ENCODE measurements around the gene SGO2.

- TF ChIP-seq, protein P1, sequence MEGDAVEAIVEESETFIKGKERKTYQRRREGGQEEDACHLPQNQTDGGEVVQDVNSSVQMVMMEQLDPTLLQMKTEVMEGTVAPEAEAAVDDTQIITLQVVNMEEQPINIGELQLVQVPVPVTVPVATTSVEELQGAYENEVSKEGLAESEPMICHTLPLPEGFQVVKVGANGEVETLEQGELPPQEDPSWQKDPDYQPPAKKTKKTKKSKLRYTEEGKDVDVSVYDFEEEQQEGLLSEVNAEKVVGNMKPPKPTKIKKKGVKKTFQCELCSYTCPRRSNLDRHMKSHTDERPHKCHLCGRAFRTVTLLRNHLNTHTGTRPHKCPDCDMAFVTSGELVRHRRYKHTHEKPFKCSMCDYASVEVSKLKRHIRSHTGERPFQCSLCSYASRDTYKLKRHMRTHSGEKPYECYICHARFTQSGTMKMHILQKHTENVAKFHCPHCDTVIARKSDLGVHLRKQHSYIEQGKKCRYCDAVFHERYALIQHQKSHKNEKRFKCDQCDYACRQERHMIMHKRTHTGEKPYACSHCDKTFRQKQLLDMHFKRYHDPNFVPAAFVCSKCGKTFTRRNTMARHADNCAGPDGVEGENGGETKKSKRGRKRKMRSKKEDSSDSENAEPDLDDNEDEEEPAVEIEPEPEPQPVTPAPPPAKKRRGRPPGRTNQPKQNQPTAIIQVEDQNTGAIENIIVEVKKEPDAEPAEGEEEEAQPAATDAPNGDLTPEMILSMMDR (IDR thresholded peaks at IDR 0.05): no peak
- TF ChIP-seq POLR2A (IDR thresholded peaks at IDR 0.05): no peak
Observed at GRCh38 chr2:200502196-200502595, 23.8 kb upstream of the SGO2 start.
